SH-SY5Y (cell line): ENCODE results near the gene PLCL1.

Source experiments
- GATA2 ChIP-seq: IDR thresholded peaks from 2 replicates; pipeline ENCODE4 v1.6.1; 2011; ENCODE audit warnings: mild to moderate bottlenecking, low read depth, low read length
- GATA3 ChIP-seq: IDR thresholded peaks from 2 replicates; pipeline ENCODE4 v1.6.1; 2011; ENCODE audit warnings: low read depth, mild to moderate bottlenecking, low read length, moderate library complexity

GRCh38 chr2:197890168-197890567 is 85.8 kb downstream of the PLCL1 start:
- TF ChIP-seq GATA2 (no peak), GATA3 (no peak)
